ENCODE results near the gene MRPL11. TPM values are rescaled to one million over a fixed set of nuclear protein-coding genes. Genes with fewer than 3 reads are reported as not detected.

Gene MRPL11
- total RNA-seq = 10 to 100 TPM; 18.8 to 50.9 (median 29.7) TPM
- 10 to 100 TPM; 51.8 to 66.8 (median 53.4) TPM for polyA plus RNA-seq
- long read RNA-seq, donor 1, transcript MRPL11-201 (5 exons, 1,605 nt) = major isoform, 12 of 13 reads
- long read RNA-seq, donor 1, partial matches to known transcripts = 0 of 13 reads
- long read RNA-seq, donor 1, other reads (novel, unspliced or antisense) = 0 of 13 reads
- long read RNA-seq, donor 2, transcript MRPL11-201 (5 exons, 1,605 nt) = major isoform, 20 of 23 reads
- long read RNA-seq, donor 2, partial matches to known transcripts = 0 of 23 reads
- long read RNA-seq, donor 2, other reads (novel, unspliced or antisense) = 0 of 23 reads
- long read RNA-seq, donor 3, transcript MRPL11-201 (5 exons, 1,605 nt) = major isoform, 11 of 13 reads
- long read RNA-seq, donor 3, partial matches to known transcripts = 0 of 13 reads
- long read RNA-seq, donor 3, other reads (novel, unspliced or antisense) = 0 of 13 reads
- long read RNA-seq, donor 4, transcript MRPL11-201 (5 exons, 1,605 nt) = major isoform, 5 of 5 reads
- long read RNA-seq, donor 4, partial matches to known transcripts = 0 of 5 reads
- long read RNA-seq, donor 4, other reads (novel, unspliced or antisense) = 0 of 5 reads
- long read RNA-seq, donor 5, transcript MRPL11-201 (5 exons, 1,605 nt) = major isoform, 18 of 31 reads
- long read RNA-seq, donor 5, transcript MRPL11-203 (5 exons, 1,527 nt) = minor isoform, 11 of 31 reads
- long read RNA-seq, donor 5, partial matches to known transcripts = 0 of 31 reads
- long read RNA-seq, donor 5, other reads (novel, unspliced or antisense) = 0 of 31 reads
- long read RNA-seq, donor 6, transcript MRPL11-201 (5 exons, 1,605 nt) = major isoform, 55 of 70 reads
- long read RNA-seq, donor 6, transcript MRPL11-203 (5 exons, 1,527 nt) = minor isoform, 14 of 70 reads
- long read RNA-seq, donor 6, partial matches to known transcripts = 0 of 70 reads
- long read RNA-seq, donor 6, other reads (novel, unspliced or antisense) = 0 of 70 reads
- long read RNA-seq, donor 7, transcript MRPL11-201 (5 exons, 1,605 nt) = major isoform, 23 of 27 reads
- long read RNA-seq, donor 7, partial matches to known transcripts = 0 of 27 reads
- long read RNA-seq, donor 7, other reads (novel, unspliced or antisense) = 0 of 27 reads
- long read RNA-seq, donor 8, transcript MRPL11-201 (5 exons, 1,605 nt) = minor isoform, 11 of 23 reads
- long read RNA-seq, donor 8, transcript MRPL11-203 (5 exons, 1,527 nt) = major isoform, 12 of 23 reads
- long read RNA-seq, donor 8, partial matches to known transcripts = 0 of 23 reads
- long read RNA-seq, donor 8, other reads (novel, unspliced or antisense) = 0 of 23 reads
- long read RNA-seq, donor 9, transcript MRPL11-201 (5 exons, 1,605 nt) = major isoform, 26 of 42 reads
- long read RNA-seq, donor 9, partial matches to known transcripts = 14 of 42 reads
- long read RNA-seq, donor 9, other reads (novel, unspliced or antisense) = 0 of 42 reads
- long read RNA-seq, donor 10, transcript MRPL11-201 (5 exons, 1,605 nt) = major isoform, 9 of 9 reads
- long read RNA-seq, donor 10, partial matches to known transcripts = 0 of 9 reads
- long read RNA-seq, donor 10, other reads (novel, unspliced or antisense) = 0 of 9 reads

DNA sequence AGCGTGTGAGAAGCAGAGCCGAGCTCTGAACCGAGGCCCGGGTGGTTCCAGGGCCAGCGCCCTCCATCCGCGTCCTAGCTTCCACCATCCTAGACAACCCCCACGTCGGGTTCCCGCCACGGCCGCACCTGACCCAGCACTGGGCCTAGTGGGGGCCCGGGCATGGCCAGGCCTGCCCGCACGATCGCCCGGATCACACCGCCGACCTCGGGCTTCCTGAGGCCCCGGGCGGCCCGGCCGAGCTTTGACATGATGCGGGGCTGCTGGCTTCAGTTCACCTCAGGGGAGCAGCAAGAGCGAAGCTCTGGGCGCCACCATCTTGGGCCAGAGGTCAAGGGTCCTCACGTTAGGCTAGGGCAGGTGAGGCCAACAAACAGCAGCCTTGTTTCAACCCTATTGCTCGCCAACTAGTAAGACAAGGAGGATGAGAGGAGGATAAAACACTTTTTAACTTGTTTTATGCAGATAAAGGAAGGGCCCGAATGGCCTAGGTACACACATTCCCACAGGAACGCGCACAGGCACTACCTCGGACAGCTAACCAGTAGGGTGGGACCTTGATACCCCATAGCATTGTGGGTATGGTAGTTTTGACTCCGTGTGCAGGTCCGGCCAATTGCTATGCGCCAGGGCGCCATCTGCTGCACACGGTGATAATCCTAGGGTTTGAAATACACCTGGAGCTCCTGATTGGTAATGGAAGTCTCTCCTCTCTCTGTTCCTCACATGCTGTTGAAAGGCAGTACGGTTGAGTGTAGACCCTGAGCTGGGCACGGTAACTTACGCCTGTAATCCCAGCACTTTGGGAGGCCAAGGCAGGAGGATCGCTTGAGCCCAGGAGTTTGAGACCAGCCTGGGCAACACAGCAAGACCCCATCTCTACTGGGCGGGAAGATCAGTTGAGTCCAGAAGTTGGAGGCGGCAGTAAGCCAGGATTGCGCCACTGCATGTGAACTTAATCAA, at the start of gene MRPL11:
TSS of gene MRPL11 (minus strand) at position 345 of the 963 bp plus-strand sequence. CDS start at position 251, 94 bp downstream.
- Histone ChIP-seq H3K4me3 (peak within 1 kb of the TSS; percentile 80 to 99 (median 88)), H3K4me1 (peaks cover 8 to 15% (median 13%) of the 10 kb centered on the region in 4 donors), H3K27ac (peak within 1 kb of the TSS; percentile 66 to 88 (median 84)), H3K36me3 (peaks cover 14 to 35% (median 33%) of the 10 kb centered on the region in 4 donors), H3K27me3 (no peaks in the 10 kb centered on the region), H3K9me3 (peaks cover 0 to 13% (median 9%) of the 10 kb centered on the region in 4 donors)
- TF ChIP-seq, protein P1, sequence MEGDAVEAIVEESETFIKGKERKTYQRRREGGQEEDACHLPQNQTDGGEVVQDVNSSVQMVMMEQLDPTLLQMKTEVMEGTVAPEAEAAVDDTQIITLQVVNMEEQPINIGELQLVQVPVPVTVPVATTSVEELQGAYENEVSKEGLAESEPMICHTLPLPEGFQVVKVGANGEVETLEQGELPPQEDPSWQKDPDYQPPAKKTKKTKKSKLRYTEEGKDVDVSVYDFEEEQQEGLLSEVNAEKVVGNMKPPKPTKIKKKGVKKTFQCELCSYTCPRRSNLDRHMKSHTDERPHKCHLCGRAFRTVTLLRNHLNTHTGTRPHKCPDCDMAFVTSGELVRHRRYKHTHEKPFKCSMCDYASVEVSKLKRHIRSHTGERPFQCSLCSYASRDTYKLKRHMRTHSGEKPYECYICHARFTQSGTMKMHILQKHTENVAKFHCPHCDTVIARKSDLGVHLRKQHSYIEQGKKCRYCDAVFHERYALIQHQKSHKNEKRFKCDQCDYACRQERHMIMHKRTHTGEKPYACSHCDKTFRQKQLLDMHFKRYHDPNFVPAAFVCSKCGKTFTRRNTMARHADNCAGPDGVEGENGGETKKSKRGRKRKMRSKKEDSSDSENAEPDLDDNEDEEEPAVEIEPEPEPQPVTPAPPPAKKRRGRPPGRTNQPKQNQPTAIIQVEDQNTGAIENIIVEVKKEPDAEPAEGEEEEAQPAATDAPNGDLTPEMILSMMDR (IDR thresholded peaks at IDR 0.05) = peak in 5 of 7 experiments; percentile 39 to 82 (median 41)
- TF ChIP-seq POLR2AphosphoS5 (IDR thresholded peaks at IDR 0.05) (peak; percentile 13 to 79 (median 59)), EP300 (IDR thresholded peaks at IDR 0.05) (no peak), POLR2A (IDR thresholded peaks at IDR 0.05) (no peak)
- 8 to 15% (median 9%) methylated on average over 25 to 45 of the region's 45 CpGs for WGBS, 5 donors
- intact Hi-C loops (cut with DNase I; ENCODE audit: low total_unique reads) = no loop called here
- peak; percentile 90 to 98 for DNase-seq

DNA sequence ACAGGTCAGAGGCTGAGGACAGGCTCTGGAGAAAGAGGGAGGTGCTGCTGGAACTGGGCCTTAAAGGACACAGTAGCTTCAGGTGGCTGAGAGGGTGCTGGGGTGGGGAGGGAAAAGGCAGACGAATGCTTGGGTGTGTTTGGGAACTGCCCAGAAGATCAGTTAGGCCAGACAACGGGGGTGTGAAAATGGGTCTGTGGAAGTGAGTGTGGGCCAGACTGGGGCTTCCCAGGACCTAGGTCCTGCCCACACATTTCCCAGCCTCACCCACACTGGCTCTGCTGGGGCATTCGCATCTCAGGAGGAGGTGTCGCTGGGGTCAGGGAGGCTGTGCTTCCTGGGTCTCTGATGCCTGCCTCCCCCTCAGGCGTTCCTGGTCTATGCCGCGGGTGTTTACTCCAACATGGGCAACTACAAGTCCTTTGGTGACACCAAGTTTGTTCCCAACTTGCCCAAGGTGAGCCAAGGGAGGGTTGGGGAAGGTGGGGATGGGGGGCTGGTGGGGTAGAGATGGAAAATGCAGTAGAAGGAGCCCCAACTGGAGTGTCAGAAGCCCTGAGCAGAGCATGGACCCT, 46.2 kb upstream of the MRPL11 start:
- peaks cover 0 to 12% (median 10%) of the 10 kb centered on the region in 4 donors for H3K4me1 ChIP-seq
- intact Hi-C loops (cut with DNase I; ENCODE audit: low total_unique reads) = no loop called here
- TF ChIP-seq EP300 (IDR thresholded peaks at IDR 0.05) (no peak), POLR2A (IDR thresholded peaks at IDR 0.05) (no peak), POLR2AphosphoS5 (IDR thresholded peaks at IDR 0.05) (no peak)
- TF ChIP-seq, protein P1 (IDR thresholded peaks at IDR 0.05) = no peak
- no peak for DNase-seq
- peaks cover 24 to 76% (median 75%) of the 10 kb centered on the region in 4 donors for H3K36me3 ChIP-seq
- WGBS, 5 donors = 82 to 88% (median 86%) methylated on average over 5 to 7 of the region's 7 CpGs
- no peak overlapping the region for H3K4me3 ChIP-seq
- no peaks in the 10 kb centered on the region for H3K27me3 ChIP-seq
- no peaks in the 10 kb centered on the region for H3K9me3 ChIP-seq
- no peak overlapping the region for H3K27ac ChIP-seq
